ENCODE measurements around the gene POMT2.

DNA sequence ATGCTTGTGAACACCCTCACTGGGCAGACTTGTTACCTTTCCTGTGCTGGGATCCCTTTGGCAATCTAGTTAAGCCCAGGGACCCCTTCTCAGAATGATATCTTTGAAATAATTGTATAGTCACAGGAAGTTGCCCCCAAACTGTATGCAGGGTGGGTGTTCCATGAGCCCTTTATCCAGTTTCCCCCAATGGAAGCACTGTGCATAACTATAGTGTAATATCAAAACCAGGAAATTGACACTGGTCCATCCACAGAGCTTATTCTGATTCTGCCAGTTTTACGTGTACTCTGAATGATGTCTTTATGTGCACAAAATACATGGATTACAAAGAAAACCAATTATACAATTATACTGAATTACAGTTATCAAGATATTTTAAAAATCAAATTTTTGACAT, 73.9 kb downstream of the POMT2 start:
- TF ChIP-seq POLR2A (IDR thresholded peaks at IDR 0.05) = no peak
- TF ChIP-seq, protein P1, sequence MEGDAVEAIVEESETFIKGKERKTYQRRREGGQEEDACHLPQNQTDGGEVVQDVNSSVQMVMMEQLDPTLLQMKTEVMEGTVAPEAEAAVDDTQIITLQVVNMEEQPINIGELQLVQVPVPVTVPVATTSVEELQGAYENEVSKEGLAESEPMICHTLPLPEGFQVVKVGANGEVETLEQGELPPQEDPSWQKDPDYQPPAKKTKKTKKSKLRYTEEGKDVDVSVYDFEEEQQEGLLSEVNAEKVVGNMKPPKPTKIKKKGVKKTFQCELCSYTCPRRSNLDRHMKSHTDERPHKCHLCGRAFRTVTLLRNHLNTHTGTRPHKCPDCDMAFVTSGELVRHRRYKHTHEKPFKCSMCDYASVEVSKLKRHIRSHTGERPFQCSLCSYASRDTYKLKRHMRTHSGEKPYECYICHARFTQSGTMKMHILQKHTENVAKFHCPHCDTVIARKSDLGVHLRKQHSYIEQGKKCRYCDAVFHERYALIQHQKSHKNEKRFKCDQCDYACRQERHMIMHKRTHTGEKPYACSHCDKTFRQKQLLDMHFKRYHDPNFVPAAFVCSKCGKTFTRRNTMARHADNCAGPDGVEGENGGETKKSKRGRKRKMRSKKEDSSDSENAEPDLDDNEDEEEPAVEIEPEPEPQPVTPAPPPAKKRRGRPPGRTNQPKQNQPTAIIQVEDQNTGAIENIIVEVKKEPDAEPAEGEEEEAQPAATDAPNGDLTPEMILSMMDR (IDR thresholded peaks at IDR 0.05) = no peak
- no peak for TF ChIP-seq POLR2AphosphoS5 (IDR thresholded peaks at IDR 0.05)
- no peak for TF ChIP-seq EP300 (IDR thresholded peaks at IDR 0.05)
